Sigmoid colon (tissue), 4 donors: ENCODE results near the gene DIRAS1.

ENCODE experiments used
- POLR2A ChIP-seq, 2 donors: fragments of 450-650 bp; IDR thresholded peaks; one replicate each; pipeline ENCODE4 v1.6.1; 2016; ENCODE audit warnings: antibody characterized with exemption in 2 of 2, mild to moderate bottlenecking in 2 of 2, moderate library complexity in 2 of 2
- POLR2AphosphoS5 ChIP-seq, 4 donors: sonication (generic); formaldehyde crosslinking; IDR thresholded peaks; one replicate each; pipeline ENCODE4 v1.6.1; 2017; ENCODE audit warnings: antibody characterized with exemption in 4 of 4
- TF ChIP-seq, protein P1 (sequence below), 4 experiments: fragments of 450-650 bp in 3 of 4; fragments of 200-600 bp in 1 of 4; IDR thresholded peaks; one replicate each; pipeline ENCODE4 v1.5.1; 2016 to 2019; ENCODE audit warnings: antibody characterized with exemption in 4 of 4, mild to moderate bottlenecking in 3 of 4, moderate library complexity in 2 of 4

DNA sequence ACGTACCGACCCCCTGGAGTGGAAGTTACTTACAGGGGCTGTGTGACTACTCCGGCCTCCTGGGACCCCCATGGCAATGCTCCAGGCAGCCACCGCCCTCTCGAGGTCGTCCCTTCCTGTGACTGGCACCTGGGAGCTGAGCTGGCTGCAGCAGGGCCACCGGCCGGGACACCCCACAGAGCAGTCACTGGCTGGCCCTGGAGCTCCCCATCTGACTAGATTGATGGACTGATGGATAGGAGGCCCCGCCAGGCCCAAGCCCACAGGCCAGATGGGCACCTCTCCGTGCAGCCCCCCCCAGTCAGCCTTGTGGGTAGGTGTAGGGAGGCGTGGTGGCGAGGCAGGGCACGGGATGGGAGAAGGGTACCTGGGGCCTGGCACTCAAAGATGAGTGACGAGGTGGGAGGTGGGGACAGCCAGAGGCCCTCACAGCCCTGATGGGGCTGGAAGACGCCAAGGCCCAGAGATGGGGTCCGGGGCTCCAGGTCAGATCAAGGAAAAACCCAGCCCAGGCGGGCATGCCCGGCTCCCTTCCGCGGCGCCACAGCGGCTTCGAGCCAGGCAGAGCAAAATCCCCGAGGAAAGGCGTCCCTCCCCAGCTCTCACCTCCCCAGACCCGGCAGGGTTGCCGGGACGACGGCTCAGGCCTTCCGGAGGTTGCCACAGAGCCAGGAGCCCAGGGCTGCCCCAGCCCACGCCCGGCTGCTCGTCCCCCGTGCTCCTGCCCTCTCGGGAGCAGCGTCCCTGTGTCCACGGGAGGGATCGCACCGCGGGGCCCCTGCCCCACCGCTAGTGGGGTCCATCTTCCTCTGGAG is 10.2 kb upstream of the DIRAS1 start:
- TF ChIP-seq, protein P1, sequence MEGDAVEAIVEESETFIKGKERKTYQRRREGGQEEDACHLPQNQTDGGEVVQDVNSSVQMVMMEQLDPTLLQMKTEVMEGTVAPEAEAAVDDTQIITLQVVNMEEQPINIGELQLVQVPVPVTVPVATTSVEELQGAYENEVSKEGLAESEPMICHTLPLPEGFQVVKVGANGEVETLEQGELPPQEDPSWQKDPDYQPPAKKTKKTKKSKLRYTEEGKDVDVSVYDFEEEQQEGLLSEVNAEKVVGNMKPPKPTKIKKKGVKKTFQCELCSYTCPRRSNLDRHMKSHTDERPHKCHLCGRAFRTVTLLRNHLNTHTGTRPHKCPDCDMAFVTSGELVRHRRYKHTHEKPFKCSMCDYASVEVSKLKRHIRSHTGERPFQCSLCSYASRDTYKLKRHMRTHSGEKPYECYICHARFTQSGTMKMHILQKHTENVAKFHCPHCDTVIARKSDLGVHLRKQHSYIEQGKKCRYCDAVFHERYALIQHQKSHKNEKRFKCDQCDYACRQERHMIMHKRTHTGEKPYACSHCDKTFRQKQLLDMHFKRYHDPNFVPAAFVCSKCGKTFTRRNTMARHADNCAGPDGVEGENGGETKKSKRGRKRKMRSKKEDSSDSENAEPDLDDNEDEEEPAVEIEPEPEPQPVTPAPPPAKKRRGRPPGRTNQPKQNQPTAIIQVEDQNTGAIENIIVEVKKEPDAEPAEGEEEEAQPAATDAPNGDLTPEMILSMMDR (IDR thresholded peaks at IDR 0.05), result no peak
- no peak for TF ChIP-seq POLR2A (IDR thresholded peaks at IDR 0.05)
- TF ChIP-seq POLR2AphosphoS5 (IDR thresholded peaks at IDR 0.05), result no peak
